ENCODE results near the gene PTPRA.
A peak's percentile ranks its signal among the peaks of the same experiment; 100 is the strongest.

The PTPRA gene

DNA sequence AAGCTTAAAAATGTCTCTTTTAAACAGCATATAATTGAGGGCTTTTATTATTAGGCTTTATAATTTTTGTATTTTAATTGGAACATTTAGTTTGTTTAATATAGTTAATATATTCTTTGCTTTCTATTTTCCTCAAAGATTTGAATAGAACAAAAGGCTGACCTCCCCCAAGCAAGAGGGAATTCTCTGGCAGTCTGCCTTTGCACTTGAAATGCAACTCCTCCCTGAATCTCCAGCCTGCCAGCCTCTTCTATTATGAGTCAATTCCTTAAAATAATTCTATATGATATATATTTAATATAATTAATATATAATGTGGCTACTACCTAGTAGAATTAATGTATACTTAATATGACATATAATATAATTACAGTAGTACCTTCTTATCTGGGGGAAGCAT, 69.2 kb downstream of the PTPRA start:
- DNase-seq: no peak

DNA sequence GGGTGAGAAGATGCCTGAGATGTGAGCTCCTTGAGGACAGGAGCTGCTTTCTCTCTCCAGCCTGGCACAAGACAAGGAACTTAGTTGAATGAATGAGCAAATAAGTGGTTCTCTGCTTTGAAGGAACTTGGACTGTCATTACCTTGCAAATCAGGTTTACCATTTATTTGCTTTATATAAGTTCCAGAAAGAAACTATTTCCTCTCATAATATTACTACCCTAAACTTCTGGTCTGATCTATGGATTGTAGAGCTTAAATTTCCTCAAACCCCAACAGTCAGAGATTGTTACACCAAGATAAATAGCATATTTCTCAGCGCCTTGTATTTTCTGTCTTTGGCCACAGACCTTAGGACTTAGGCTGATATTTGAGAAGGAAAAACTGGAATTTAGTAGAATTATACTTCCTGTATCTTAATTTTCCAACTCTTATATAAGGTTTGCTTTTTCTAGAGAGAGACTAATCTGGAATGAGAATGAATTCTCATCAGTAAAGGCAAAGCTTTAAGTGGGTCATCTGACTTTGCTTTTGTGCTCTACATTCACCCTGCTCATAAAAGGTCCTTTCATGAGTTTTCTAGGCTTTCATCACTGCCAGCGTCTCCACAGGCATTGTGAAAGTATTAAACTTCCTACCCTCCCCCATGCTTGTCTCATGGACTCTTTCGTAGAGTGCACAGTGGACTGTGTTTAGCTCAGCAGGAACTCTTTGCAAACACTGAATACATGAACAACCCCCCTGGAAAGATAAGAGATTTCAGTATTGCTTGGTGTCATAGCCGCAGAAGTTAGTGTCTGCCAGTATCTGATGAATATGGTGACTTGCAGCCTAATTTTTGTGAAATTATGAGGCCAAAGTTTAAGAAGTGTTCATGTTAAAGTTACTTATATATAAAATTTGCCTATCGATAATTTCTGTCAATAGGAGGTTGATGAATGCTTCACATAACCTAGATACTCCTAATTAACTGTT, 74.0 kb downstream of the PTPRA start:
- peak; percentile 17 to 25 for DNase-seq

GRCh38 chr20:2948968-2949367, 75.7 kb downstream of the PTPRA start:
- DNase-seq: no peak

- no peak for DNase-seq
These were observed 79.5 kb downstream of the PTPRA start for GRCh38 chr20:2952766-2953165.

DNA sequence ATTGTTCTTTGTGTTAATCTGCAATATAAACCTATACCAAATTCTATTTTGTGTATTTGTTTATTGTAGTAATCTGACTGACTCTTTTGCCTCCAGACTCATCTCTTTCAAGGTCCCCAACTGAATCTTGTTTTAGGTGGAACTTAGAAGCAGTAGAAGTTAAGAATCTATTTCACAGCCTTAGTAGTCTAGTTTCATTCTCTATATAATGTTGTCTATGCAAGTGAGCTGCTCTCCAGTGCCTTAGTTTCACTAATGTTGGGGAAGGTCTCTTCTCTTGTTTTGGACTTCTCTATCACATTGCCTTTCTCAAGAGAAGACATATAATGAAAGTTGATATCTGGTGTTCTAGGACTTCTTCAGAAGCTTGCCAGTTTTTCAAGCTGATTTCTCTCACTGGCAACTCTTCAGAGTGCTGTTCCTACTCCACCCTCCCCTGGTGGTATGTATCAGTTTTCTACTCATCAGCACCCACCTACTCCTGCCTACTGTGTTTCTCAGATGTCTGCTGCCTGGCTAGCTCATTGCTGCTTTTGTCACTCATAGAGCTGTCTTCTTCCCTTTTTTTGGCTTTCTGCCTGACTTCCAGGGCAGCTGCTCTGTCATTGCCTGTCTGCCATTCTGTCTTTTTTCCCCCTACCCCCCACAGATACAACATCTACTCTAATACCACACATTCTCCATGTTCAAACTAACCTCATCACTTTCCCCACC, 82.1 kb downstream of the PTPRA start:
- DNase-seq: no peak

- DNase-seq: no peak
These were observed 83.2 kb downstream of the PTPRA start for GRCh38 chr20:2956480-2956879.

- DNase-seq: no peak
These were observed 94.6 kb downstream of the PTPRA start for GRCh38 chr20:2967841-2968240.

- no peak for DNase-seq
These were observed 98.8 kb downstream of the PTPRA start for GRCh38 chr20:2972126-2972525.

DNA sequence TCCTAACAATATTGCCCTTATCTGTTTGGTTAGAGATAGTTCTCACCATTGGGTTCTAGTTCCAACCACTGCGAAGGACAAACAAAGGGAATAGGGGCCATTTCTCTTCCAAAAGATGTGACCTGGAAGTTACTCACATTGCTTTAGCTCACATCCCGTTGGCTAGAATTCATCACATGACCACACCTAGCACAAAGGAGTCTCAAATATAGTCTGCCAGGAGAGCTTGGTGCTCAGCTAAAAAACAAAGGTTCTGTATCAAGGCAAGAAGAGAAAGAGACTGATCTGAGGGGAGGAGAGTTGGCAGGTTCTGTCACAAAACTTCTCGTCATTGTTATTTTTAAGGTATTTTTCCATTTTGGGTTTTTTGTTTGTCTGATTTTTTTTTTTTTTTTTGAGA, 100.3 kb downstream of the PTPRA start:
- DNase-seq: no peak

DNA sequence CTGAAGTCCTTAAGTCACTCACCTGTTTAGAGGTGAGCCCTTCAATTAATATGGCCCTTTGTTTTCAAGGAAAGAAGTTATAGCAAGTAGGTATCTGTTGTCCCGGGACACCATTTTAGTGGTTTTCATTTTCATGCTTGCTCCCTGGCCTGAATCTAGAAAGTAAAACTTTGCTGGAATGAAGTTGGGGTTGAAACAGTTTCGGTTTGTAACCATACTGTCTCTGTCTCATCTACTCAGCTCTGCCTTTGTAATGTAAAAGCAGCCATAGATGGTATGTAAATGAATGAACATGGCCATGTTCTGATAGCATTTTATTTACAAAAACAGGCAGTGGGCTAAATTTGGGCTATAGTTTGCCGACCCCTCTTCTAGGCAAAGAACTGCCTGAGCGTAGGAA, 105.2 kb downstream of the PTPRA start:
- DNase-seq: no peak

GRCh38 chr20:2981646-2982045, 108.4 kb downstream of the PTPRA start:
- no peak for DNase-seq

GRCh38 chr20:2983508-2983907, 110.2 kb downstream of the PTPRA start:
- no peak for DNase-seq

DNA sequence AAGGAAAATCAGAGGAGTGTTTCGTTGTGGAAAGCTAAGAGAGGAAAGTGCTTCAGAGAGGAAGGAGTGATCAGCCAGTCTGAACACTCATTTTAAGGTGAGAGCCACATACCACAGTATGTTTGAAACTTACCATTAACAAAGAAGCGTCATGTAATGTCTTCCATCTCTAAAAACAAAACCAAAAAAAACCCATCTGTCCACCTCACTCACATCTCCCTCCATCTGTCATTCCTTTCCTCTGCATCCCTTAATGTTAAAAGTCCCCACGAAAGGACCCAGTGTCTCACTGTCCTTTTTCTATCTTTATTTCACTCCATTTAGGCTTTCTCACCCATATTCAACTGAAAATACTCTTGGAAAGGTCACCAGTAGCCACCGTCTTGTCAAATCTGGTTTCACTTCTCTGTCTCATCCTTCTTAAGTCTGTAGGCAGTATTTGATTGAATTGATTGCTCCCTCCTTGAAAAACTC, 110.8 kb downstream of the PTPRA start:
- no peak for DNase-seq

DNA sequence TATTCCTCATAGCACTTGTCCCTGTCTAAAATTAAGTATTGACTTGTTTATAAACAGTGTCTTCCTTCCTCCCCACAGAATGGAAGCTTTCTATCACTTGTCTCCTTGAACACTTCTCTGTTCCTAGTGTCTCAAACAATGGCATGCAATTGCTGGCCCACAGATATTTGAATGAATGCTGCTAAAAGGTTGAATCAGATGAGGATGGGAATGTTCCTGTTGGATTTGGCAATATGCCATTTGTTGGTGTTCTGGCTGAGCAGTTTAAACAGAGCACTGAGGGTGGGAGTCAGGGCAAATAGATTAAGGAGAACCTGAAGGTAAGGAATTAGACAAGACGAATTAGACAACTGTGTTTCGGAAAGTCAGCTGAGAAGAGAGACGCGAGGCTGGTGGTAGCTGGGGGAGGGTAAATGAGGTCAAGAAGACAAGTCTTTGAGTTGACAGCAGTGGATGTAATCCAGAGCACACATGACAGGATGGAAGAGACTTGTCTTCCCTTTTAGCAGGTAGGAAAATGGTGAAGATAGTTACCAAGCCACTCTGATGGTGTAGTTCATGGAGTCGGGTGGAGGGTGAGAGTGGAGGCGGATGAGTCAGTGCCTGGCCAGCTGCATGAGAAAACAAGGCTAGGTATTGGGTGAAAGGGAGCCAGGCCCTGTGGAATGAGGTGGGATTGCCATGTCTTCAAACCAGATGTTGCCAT, 111.8 kb downstream of the PTPRA start:
- DNase-seq: no peak

GRCh38 chr20:2986466-2986865, 113.2 kb downstream of the PTPRA start:
- peak; percentile 86 to 90 for DNase-seq

- no peak for DNase-seq
These were observed 114.6 kb downstream of the PTPRA start for GRCh38 chr20:2987861-2988260.

DNA sequence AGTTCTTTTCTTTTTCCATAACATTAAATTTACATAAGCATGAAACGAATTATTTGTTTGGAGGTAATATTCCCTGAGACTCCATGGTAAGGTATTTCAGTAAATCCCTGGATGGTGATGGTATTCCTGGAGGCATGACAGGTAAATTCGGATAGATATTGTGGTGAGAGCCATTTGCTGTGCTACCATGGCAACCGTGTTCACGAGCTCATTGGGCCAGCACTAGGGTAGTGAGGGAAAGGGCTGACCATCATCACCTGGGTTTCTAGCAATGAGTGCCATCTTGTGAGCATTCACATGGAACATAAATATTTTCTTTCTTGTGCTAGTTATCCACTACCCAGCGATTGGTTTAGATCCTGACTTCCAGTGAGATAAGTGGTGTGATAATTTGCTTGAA, 118.3 kb downstream of the PTPRA start:
- no peak for DNase-seq

DNA sequence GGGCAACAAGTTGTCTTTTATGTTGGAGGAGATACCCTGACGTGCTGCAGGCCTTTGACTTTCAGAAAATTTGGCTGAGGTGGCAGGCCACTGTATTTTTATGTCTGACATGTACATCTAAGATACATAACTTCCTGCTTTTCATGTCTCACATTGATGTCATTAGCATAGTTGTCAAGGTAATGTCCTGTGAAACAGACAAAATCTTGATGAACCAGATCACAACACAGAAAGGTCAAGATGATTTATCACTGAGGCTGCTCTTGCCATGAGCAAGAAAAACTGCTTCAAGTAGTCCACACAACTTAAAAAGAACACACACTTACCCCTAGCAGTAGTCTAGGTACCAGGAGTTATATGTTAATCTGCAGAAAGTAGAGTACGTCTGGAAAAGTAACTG, 120.0 kb downstream of the PTPRA start:
- no peak for DNase-seq

GRCh38 chr20:2995796-2996195, 122.5 kb downstream of the PTPRA start:
- no peak for DNase-seq

- no peak for DNase-seq
These were observed 125.4 kb downstream of the PTPRA start for GRCh38 chr20:2998728-2999127.

GRCh38 chr20:3000852-3001523, 127.7 kb downstream of the PTPRA start:
- DNase-seq: peak; percentile 71 to 78

- DNase-seq: no peak
These were observed 130.1 kb downstream of the PTPRA start for GRCh38 chr20:3003416-3003815.
